GM20000 (cell line): ENCODE results near the gene YBX3.

Source experiments
- DNase-seq: peaks from one replicate; pipeline ENCODE4 v3.0.0; 2012; ENCODE audit warnings: low spot score
- TF ChIP-seq, protein P1 (sequence below): IDR thresholded peaks from 2 replicates; pipeline ENCODE4 v1.5.1; 2012; ENCODE audit warnings: mild to moderate bottlenecking, control low read depth; ENCODE audit errors: extremely low read depth, missing control alignments

Gene YBX3

DNA sequence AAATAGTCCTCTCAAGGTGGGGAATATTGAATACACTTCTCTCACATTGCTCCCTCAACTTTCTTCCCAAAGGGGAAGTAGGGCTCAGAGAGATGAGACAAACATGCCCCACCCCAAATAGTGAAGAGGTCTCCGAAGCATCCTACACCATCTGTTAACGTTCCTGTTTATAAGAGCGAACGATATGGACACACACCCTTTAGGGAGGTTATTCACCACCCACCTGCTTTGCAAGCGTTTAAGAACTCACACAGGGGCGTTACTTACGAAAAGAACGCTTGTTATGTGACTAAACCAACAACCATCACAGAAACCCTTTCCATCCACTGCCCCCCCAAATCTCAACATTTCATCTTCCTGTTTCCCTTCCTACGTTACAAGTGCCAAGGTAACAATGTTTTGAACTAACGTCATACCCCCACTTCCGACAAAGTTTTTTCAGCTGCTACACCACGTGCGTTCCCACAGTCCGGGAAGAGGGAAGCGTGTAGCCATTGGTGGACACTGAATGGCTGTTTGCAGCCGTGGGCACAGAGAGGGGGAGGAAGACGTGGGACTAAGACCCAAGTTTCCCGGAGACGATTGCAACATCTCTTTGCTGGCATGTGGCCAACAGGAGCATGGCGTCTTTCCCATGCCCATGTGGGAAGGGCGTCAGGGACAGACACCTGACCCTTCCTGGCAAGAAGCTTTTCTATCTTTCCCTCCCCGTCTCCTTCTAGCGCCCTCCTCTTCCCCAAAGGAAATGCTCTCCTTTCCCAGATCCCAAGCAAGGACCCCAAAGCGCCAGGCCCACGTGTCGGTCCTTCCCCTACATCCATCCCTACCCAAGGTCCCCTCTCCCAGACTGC is 1.2 kb downstream of the YBX3 start:
- DNase-seq = peak; percentile 74
- TF ChIP-seq, protein P1, sequence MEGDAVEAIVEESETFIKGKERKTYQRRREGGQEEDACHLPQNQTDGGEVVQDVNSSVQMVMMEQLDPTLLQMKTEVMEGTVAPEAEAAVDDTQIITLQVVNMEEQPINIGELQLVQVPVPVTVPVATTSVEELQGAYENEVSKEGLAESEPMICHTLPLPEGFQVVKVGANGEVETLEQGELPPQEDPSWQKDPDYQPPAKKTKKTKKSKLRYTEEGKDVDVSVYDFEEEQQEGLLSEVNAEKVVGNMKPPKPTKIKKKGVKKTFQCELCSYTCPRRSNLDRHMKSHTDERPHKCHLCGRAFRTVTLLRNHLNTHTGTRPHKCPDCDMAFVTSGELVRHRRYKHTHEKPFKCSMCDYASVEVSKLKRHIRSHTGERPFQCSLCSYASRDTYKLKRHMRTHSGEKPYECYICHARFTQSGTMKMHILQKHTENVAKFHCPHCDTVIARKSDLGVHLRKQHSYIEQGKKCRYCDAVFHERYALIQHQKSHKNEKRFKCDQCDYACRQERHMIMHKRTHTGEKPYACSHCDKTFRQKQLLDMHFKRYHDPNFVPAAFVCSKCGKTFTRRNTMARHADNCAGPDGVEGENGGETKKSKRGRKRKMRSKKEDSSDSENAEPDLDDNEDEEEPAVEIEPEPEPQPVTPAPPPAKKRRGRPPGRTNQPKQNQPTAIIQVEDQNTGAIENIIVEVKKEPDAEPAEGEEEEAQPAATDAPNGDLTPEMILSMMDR = no peak

DNA sequence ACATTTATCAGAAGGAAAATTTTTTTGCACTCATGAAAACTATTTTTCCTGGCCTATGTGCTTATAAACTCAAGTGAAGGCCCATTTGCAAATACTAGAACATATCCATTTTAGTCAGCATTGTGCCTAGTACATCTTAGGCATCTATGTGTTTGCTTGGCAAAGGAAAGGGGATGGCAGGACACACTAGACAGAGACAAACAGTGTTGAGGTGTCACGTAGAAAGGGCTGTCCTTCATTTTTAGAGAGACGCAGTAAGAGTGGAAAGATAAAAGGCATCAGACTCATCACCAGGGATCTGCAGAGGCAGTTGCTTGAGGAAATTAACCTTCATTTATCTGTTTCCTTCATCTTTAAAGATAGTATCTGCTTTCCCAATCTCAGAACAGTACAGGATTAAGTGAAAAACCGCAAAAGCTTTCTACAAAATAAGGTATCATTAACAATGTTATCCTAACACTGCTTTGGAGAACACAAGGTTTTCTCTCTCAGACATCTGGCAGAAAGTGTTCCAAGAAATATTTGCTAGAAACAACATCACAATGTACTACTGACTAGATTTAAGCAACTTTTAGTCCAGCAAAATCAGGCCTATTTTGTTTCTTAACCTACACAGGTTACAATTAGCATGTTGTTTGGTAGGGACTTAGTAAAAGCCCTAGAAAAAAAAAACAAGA is 2.0 kb downstream of the YBX3 start:
- DNase-seq = peak; percentile 10
- TF ChIP-seq, protein P1 = no peak

DNA sequence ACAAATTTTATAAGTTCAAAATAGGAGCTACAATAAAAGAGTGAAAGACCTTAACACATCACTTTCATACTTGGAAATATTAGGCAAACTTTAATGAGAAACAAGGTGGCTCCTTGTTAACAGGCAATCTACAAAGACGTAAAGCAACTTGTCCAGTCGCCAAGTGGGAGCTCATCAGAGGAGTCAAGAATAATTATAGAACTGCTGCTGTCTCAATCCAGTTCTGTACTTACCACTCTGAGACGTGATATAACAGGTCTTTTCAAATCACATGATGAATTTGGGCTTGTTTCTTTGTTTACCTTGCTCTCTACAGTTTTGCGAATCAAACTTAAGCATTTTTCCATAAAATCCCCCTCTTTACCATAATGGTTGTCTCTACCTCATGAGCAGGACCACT is 3.6 kb downstream of the YBX3 start:
- no peak for DNase-seq

DNA sequence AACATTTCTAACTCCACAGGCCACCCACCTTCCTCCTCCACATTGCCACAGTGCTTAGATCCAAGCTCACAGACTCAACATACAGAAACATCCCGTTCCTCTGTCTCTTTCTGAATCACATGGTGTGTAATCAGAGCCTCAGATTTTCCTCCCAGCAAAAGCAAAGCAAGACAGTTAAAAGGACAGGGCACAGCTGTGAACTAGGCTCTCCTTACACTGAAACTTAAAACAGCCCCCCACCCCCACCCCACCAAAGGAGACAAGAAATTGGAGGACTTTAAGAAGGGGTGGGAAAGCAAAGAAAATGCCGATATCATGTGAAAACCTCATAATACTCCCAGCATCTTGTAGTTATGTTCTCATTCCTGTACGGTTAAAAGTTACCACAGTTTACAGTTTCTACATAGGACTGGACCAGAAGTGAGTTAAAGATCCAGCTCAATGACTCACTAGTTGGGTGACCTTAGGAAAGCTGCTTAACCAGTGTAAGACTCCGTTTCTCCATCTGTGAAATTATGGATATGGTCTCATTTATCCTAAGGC is 4.8 kb downstream of the YBX3 start:
- DNase-seq = no peak
- TF ChIP-seq, protein P1 = no peak

More for the DNA sequence above, 3.6 kb downstream of the YBX3 start:
- TF ChIP-seq, protein P1 = no peak

GRCh38 chr12:10717410-10717809 is 5.7 kb downstream of the YBX3 start:
- no peak for DNase-seq

DNA sequence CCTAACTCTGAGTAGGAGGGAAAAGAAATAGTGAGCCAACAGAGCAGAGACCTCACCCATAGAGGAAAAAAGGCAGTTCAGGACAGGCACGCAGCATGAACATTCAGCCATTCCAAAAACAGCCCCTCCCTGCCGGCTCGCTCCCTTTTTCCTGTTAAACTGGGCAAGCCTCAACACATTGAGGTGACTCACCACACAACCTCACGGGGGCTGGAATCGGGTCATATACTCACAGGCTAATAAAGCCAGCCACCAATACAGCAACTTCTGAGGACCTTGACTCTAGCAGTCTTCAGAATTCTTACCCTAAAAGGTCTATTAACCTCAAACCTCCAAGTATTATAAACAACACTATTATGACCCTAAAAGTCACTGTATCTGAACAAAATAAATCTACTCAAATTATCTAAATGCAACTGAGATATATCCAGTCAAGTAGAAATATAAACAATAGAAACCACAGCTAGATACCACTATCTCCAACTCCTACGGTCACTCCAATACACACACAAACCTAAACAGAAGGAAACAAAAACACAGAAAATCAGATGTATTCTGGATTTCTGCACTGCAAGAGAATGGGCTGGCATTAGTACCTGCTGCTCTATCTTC is 6.3 kb downstream of the YBX3 start:
- DNase-seq = no peak
- TF ChIP-seq, protein P1 = no peak

More at GRCh38 chr12:10717410-10717809, 5.7 kb downstream of the YBX3 start:
- TF ChIP-seq, protein P1 = no peak
